Lung (tissue), 12 donors: ENCODE measurements around the gene SLC10A7. TPM values are rescaled to one million over a fixed set of nuclear protein-coding genes. Genes with fewer than 3 reads are reported as not detected.

Source experiments
- ATAC-seq: fragments of 200-7000 bp; cut with Tn5 transposase; one replicate; pipeline ENCODE4 v1.9.1; 2020; ENCODE audit warnings: moderate number of reproducible peaks; ENCODE audit not compliant: insufficient read depth, low FRiP score
- DNase-seq, 3 donors: peaks; one replicate each; pipeline ENCODE4 v3.0.0-alpha.2; 2013 to 2017
- H3K27ac ChIP-seq, 2 donors: one replicate each; pipeline ENCODE4 v1.5.1; 2013; ENCODE audit warnings: mild to moderate bottlenecking in 2 of 2, moderate library complexity in 2 of 2, control low read depth in 1 of 2, inconsistent platforms in 1 of 2, low read depth in 1 of 2, low read length in 1 of 2
- H3K27me3 ChIP-seq, 3 donors: one replicate each; pipeline ENCODE4 v1.5.1; 2013; ENCODE audit warnings: low read length in 2 of 3; ENCODE audit not compliant: control insufficient read depth in 3 of 3, insufficient read depth in 3 of 3
- H3K36me3 ChIP-seq, 4 donors: one replicate each; pipeline ENCODE4 v1.5.1; 2013; ENCODE audit warnings: low read length in 4 of 4, mild to moderate bottlenecking in 1 of 4, moderate library complexity in 1 of 4; ENCODE audit not compliant: control insufficient read depth in 4 of 4, insufficient read depth in 4 of 4
- H3K4me1 ChIP-seq, 5 donors: one replicate each; pipeline ENCODE4 v1.5.1; 2013; ENCODE audit warnings: low read length in 5 of 5, mild to moderate bottlenecking in 2 of 5, moderate library complexity in 1 of 5; ENCODE audit not compliant: control insufficient read depth in 5 of 5, insufficient read depth in 5 of 5
- H3K4me3 ChIP-seq: one replicate; pipeline ENCODE4 v1.5.1; 2013; ENCODE audit warnings: mild to moderate bottlenecking, control low read depth, moderate library complexity
- H3K9ac ChIP-seq, 2 donors: one replicate each; pipeline ENCODE4 v1.5.1; 2013; ENCODE audit warnings: low read length in 2 of 2, control low read depth in 1 of 2; ENCODE audit not compliant: insufficient read depth in 1 of 2
- H3K9me3 ChIP-seq, 4 donors: one replicate each; pipeline ENCODE4 v1.5.1; 2013; ENCODE audit warnings: low read length in 3 of 4, mild to moderate bottlenecking in 1 of 4, moderate library complexity in 1 of 4; ENCODE audit not compliant: control insufficient read depth in 4 of 4, insufficient read depth in 3 of 4
- CTCF ChIP-seq: IDR thresholded peaks from 2 replicates; pipeline ENCODE4 v1.5.1; 2012; ENCODE audit warnings: mild to moderate bottlenecking; ENCODE audit errors: control extremely low read depth, extremely low read depth
- WGBS, 2 donors: extraction: QIAGEN DNeasy Blood & Tissue Kit; methylation state at CpG; one replicate each; pipeline ENCODE4 v1.1.7; 2013; 5-methylcytosine and 5-hydroxymethylcytosine counted together
- polyA plus RNA-seq, 2 donors: library from polyadenylated mRNA; stranded (reverse); fragments of 200-250 nt; gene quantifications; one replicate each; pipeline ENCODE4 v1.2.1, GENCODE V29; 2013
- total RNA-seq, 2 donors: library from RNA; depleted of rRNA in 1 of 2; stranded (reverse); fragments of >200 nt in 1 of 2; gene quantifications; one replicate each; pipeline ENCODE4 v1.2.1, GENCODE V29; 2014 to 2021
- donor health status: control.
- donor health status: control.
- donor health status: Bipolar disorder and iron deficiency.
- donor health status: healthy.
- donor health status: DM: yes; HTN: yes; CAD: no.

Gene SLC10A7
- total and polyA plus RNA-seq, 4 donors: 3.2 to 33.4 (median 13.3) TPM

- Histone ChIP-seq H3K36me3 (peaks cover 0 to 5% (median 0%) of the 10 kb centered on the region in 4 donors), H3K9ac (no peak overlapping the region), H3K27ac (no peak overlapping the region), H3K4me1 (peaks cover 0 to 3% (median 0%) of the 10 kb centered on the region in 5 donors), H3K9me3 (no peaks in the 10 kb centered on the region), H3K27me3 (no peaks in the 10 kb centered on the region), H3K4me3 (no peak overlapping the region)
- no peak for DNase-seq
- ATAC-seq: no peak
- no peak for TF ChIP-seq CTCF
- 88 to 93% methylated on average over 6 of the region's 6 CpGs for WGBS, 2 donors
These were observed 193.7 kb downstream of the SLC10A7 start for GRCh38 chr4:146327859-146328650.

- Histone ChIP-seq H3K36me3 (no peaks in the 10 kb centered on the region), H3K4me3 (no peak overlapping the region), H3K27me3 (no peaks in the 10 kb centered on the region), H3K4me1 (no peaks in the 10 kb centered on the region), H3K9ac (no peak overlapping the region), H3K27ac (no peak overlapping the region), H3K9me3 (no peaks in the 10 kb centered on the region)
- DNase-seq: no peak
- no peak for TF ChIP-seq CTCF
- no peak for ATAC-seq
These were observed 202.8 kb downstream of the SLC10A7 start for GRCh38 chr4:146318894-146319293.

- no peak for ATAC-seq
- H3K4me1 ChIP-seq: no peaks in the 10 kb centered on the region
- DNase-seq: no peak
- no peaks in the 10 kb centered on the region for H3K9me3 ChIP-seq
- H3K4me3 ChIP-seq: no peak overlapping the region
- no peak overlapping the region for H3K9ac ChIP-seq
- TF ChIP-seq CTCF: no peak
- 98 to 100% methylated on average over 1 of the region's 1 CpG for WGBS, 2 donors
- no peaks in the 10 kb centered on the region for H3K36me3 ChIP-seq
- H3K27me3 ChIP-seq: no peaks in the 10 kb centered on the region
- H3K27ac ChIP-seq: no peak overlapping the region
These were observed 204.0 kb downstream of the SLC10A7 start for GRCh38 chr4:146317783-146318182.
